Psoas muscle (tissue), 8 donors: Measurements from ENCODE around the gene FOLR2. TPM values are rescaled to one million over a fixed set of nuclear protein-coding genes. Genes with fewer than 3 reads are reported as not detected.

ENCODE experiments used
- ATAC-seq, 4 donors: fragments of 200-7000 bp; cut with Tn5 transposase; one replicate each; pipeline ENCODE4 v1.9.1; 2020; ENCODE audit warnings: moderate library complexity in 3 of 4, mild to moderate bottlenecking in 2 of 4
- DNase-seq, 2 donors: peaks; one replicate each; pipeline ENCODE4 v3.0.0-alpha.2; 2020
- H3K27ac ChIP-seq: fragments of 200-600 bp; one replicate; pipeline ENCODE4 v1.8.0; 2022
- H3K27me3 ChIP-seq, 3 donors: fragments of 200-600 bp in 1 of 3; one replicate each; pipeline versions ENCODE4 v1.6.1 to v1.8.0; 2013 to 2022; ENCODE audit warnings: low read length in 2 of 3, mild to moderate bottlenecking in 2 of 3, moderate library complexity in 1 of 3; ENCODE audit not compliant: insufficient read depth in 3 of 3
- H3K36me3 ChIP-seq, 2 donors: fragments of 200-600 bp in 1 of 2; one replicate each; pipeline versions ENCODE4 v1.6.1 to v1.8.0; 2013 to 2022; ENCODE audit warnings: low read depth in 1 of 2, mild to moderate bottlenecking in 1 of 2, moderate library complexity in 1 of 2; ENCODE audit not compliant: insufficient read depth in 1 of 2
- H3K4me1 ChIP-seq: fragments of 200-600 bp; one replicate; pipeline ENCODE4 v1.8.0; 2022
- H3K4me3 ChIP-seq: fragments of 200-600 bp; one replicate; pipeline ENCODE4 v1.8.0; 2022; ENCODE audit warnings: mild to moderate bottlenecking
- H3K9me3 ChIP-seq: fragments of 200-600 bp; one replicate; pipeline ENCODE4 v1.8.0; 2022
- WGBS, 3 donors: extraction: QIAGEN DNeasy Blood & Tissue Kit; methylation state at CpG; one replicate each; pipeline versions ENCODE4 v1.1.6 to v1.1.7; 2013; 5-methylcytosine and 5-hydroxymethylcytosine counted together
- intact Hi-C, 2 donors: fragments of 100-400 bp; cut with DNase I; formaldehyde crosslinking; loops; one replicate each; pipeline versions ENCODE4 v1.11.0 to v1.14.2; 2022
- polyA plus RNA-seq, 3 donors: library from polyadenylated mRNA; stranded (reverse); fragments of 200-250 nt; gene quantifications; one replicate each; pipeline ENCODE4 v1.2.3, GENCODE V29; 2013
- total RNA-seq, 4 donors: library from RNA; stranded (reverse); fragmentation: NEBNext Ultra II Directional in 2 of 4; extraction: Animal tissue kit (Norgen Biotek cat#: 25700) in 2 of 4; gene quantifications; one replicate each; pipeline versions ENCODE4 v1.2.1 to v1.2.4, GENCODE V29; 2021 to 2023
- TF ChIP-seq, protein P1 (sequence below): fragments of 200-600 bp; IDR thresholded peaks from one replicate; pipeline ENCODE4 v1.8.0; 2022; ENCODE audit warnings: antibody characterized with exemption
- donor health status: healthy with polysubstance abuse.
- donor health status: DM: no; HTN: no; CAD: no; lungs with moderate emphysema.
- donor health status: Bipolar disorder and iron deficiency.
- donor health status: healthy.
- donor health status: DM: yes; HTN: yes; CAD: no.
- donor health status: DM: no; HTN: no; CAD: no.
- donor health status: DM: no; HTN: no; CAD: no.
- donor health status: DM: yes; HTN: yes; CAD: no.

Gene FOLR2
- total and polyA plus RNA-seq, 7 donors = 2.9 to 14.2 (median 5.3) TPM

DNA sequence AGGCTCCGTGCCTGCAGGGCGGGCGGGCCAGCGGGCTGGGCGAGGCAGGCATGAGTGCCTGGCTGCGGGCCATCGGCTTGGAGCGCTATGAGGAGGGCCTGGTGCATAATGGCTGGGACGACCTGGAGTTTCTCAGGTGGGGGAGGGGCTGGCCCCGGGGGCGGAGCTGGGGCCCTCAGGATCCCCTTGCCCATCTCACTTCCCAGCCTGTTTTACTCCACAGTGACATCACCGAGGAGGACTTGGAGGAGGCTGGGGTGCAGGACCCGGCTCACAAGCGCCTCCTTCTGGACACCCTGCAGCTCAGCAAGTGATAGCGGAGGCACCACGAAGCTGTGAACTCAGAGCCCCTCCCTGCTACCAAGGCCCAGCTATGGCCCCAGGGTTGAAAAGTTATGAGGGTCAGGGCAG lies 21.5 kb downstream of the FOLR2 start:
- intact Hi-C loops = loop anchor here (5.0 to 10.0 kb wide), 4 partner anchors 123 to 223 kb away; partner anchors contain the start of genes ANAPC15 (in 1 of the 2) and CLPB (in 1 of the 2)
- TF ChIP-seq, protein P1, sequence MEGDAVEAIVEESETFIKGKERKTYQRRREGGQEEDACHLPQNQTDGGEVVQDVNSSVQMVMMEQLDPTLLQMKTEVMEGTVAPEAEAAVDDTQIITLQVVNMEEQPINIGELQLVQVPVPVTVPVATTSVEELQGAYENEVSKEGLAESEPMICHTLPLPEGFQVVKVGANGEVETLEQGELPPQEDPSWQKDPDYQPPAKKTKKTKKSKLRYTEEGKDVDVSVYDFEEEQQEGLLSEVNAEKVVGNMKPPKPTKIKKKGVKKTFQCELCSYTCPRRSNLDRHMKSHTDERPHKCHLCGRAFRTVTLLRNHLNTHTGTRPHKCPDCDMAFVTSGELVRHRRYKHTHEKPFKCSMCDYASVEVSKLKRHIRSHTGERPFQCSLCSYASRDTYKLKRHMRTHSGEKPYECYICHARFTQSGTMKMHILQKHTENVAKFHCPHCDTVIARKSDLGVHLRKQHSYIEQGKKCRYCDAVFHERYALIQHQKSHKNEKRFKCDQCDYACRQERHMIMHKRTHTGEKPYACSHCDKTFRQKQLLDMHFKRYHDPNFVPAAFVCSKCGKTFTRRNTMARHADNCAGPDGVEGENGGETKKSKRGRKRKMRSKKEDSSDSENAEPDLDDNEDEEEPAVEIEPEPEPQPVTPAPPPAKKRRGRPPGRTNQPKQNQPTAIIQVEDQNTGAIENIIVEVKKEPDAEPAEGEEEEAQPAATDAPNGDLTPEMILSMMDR = peak; percentile 53
- Histone ChIP-seq H3K4me3 (no peak overlapping the region), H3K27me3 (peaks cover 0 to 16% (median 6%) of the 10 kb centered on the region in 3 donors), H3K27ac (no peak overlapping the region), H3K9me3 (no peaks in the 10 kb centered on the region), H3K36me3 (peaks cover 0 to 55% of the 10 kb centered on the region in 2 donors), H3K4me1 (peaks cover 10% of the 10 kb centered on the region)
- peak in 1 of 2 donors; percentile 78 for DNase-seq
- 50 to 58% (median 54%) methylated on average over 15 to 16 of the region's 16 CpGs for WGBS, 3 donors
- peak; percentile 21 to 67 (median 43) for ATAC-seq

DNA sequence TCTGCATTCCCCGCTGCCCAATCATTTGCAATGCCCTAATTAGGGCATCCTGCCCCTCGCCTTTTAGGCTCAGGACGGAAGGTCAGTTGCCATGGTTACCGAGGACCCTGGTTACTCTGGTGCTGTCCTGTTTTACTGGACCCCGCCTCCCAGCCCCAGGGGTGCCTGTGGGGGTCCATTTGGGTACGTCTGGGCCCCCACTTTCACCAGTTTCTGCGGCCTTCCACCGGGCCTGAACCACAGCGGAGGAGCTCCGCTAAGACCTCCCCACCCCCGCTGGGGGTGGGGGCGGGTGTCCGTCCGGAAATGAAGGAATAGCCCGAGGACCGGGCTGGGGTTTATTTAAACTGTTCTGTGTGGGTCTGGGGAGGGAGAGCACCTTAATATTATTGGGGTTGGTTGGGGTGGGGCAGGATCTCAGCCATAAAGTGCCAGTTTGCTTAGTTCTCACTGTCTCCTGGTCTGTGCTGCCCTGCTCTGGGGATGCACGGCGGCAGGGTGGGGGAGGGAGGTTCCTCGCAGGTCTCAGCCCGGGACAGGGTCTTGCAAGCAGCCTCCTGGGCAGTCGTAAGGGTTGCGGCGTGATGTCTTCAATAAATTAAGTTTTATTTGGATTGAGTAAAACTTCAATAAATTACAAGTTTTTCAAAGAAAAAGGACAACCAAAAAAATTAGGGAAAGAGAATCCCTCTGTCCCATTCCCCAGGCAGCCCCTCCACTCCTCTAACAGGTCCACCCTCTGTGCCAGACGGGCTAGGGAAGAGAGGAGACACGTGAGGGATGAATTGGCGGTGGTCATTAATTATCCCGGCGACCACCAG lies 22.1 kb downstream of the FOLR2 start:
- intact Hi-C loops = loop anchor here (1.0 to 10.0 kb wide), 5 partner anchors 13 to 224 kb away; partner anchors contain the start of genes ANAPC15 (in 1 of the 2) and CLPB (in 1 of the 2)
- peak in 2 of 4 donors; percentile 13 to 14 for ATAC-seq
- no peaks in the 10 kb centered on the region for H3K9me3 ChIP-seq
- peak overlapping the region; percentile 53 for H3K27ac ChIP-seq
- TF ChIP-seq, protein P1 = no peak
- peak overlapping the region; percentile 60 for H3K4me3 ChIP-seq
- peaks cover 0 to 48% of the 10 kb centered on the region in 2 donors for H3K36me3 ChIP-seq
- peaks cover 10% of the 10 kb centered on the region for H3K4me1 ChIP-seq
- 73 to 79% (median 75%) methylated on average over 27 to 28 of the region's 28 CpGs for WGBS, 3 donors
- H3K27me3 ChIP-seq = peaks cover 0 to 22% (median 12%) of the 10 kb centered on the region in 3 donors
- DNase-seq = no peak

DNA sequence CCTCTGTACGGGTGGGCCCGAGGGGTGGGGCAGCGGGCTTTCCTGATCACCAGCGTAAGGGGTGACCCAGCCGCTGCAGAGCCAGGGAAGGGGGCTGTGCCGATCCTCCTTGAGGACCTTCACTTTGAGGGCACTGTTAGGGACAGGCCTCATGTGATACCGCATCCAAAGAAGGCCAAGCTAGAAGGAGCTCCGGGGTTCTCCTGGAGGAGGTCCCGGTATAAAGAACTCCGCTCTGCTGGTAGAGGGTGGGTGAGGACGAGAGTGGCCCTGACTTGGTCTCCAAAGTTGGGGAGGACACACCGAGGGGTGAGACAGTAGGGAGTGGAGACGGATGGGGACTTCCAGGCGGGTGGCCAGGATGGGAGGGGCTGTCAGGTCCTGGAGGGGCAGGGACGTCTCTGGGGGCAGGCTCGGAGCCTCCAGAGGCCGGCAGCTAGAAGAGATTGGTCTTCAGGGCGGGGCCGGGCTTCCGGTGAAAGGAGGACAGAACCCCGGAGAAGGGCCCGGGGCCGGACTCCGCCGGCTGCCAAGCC lies 22.8 kb downstream of the FOLR2 start:
- peak; percentile 73 to 86 for DNase-seq
- Histone ChIP-seq H3K36me3 (peaks cover 0 to 42% of the 10 kb centered on the region in 2 donors), H3K4me3 (peak overlapping the region; percentile 60), H3K4me1 (peaks cover 10% of the 10 kb centered on the region), H3K9me3 (no peaks in the 10 kb centered on the region), H3K27me3 (peaks cover 0 to 29% (median 14%) of the 10 kb centered on the region in 3 donors), H3K27ac (peak overlapping the region; percentile 53)
- TF ChIP-seq, protein P1 = no peak
- 13 to 23% (median 14%) methylated on average over 14 to 25 of the region's 25 CpGs for WGBS, 3 donors
- peak; percentile 10 to 66 (median 53) for ATAC-seq
- intact Hi-C loops = loop anchor here (1.0 to 10.0 kb wide), 5 partner anchors 14 to 225 kb away; partner anchors contain the start of genes ANAPC15 (in 1 of the 2) and CLPB (in 1 of the 2)

DNA sequence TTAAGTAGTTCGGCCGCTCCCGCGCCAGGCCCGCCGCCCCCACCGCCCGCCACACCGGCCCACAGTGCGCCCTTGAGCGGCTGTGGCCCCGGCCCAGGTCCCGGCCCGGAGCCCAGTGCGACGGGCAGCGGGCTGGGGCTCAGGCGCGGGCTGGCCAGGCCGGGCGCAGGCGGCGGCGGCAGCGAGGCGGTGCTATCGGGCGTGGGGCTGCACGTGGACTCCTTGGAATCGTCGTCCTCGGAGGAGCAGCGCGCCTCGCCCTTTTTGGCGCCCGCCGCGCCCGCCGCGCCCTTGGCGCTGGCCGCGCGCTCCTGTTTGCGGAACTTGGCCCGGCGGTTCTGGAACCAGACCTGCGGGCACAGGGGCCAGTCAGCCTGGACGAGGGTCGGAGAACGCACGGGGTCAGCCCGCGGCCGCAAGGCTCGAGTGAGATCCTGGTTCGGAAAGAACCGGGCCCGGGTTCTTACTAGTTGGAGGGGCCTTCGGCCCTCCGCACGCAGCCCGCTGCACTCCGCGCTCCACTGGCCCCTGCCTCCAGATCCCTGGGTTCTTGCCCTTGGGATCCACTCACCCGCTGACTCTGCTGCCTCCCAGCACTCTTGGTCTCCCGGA lies 23.4 kb downstream of the FOLR2 start:
- Histone ChIP-seq H3K36me3 (peaks cover 0 to 36% of the 10 kb centered on the region in 2 donors), H3K9me3 (no peaks in the 10 kb centered on the region), H3K27ac (peak overlapping the region; percentile 53), H3K4me3 (peak overlapping the region; percentile 60), H3K4me1 (peaks cover 10% of the 10 kb centered on the region), H3K27me3 (peaks cover 0 to 35% (median 16%) of the 10 kb centered on the region in 3 donors)
- DNase-seq (peak; percentile 67 to 86), ATAC-seq (peak; percentile 57 to 74 (median 71))
- TF ChIP-seq, protein P1 = peak; percentile 14
- intact Hi-C loops = loop anchor here (1.0 to 10.0 kb wide), 5 partner anchors 15 to 225 kb away; partner anchors contain the start of genes ANAPC15 (in 1 of the 2) and CLPB (in 1 of the 2)
- WGBS, 3 donors = 1 to 3% (median 2%) methylated on average over 47 to 69 of the region's 69 CpGs
